ENCODE measurements around the gene RALA.
A peak's percentile ranks its signal among the peaks of the same experiment; 100 is the strongest.
"Not testable (repeated sequence)": the region's sequence is repeated elsewhere in the genome, so short reads cannot be mapped to it uniquely, and the experiment has no call there.

RALA gene

GRCh38 chr7:39732837-39733804 lies 109.7 kb downstream of the RALA start:
- peaks cover 2% of the 10 kb centered on the region for H3K27me3 Mint-ChIP-seq
- H3K36me3 Mint-ChIP-seq (ENCODE audit: low read depth) = peaks cover 15% of the 10 kb centered on the region
- peak; percentile 99 for DNase-seq
- peaks cover 51% of the 10 kb centered on the region for H3K4me1 Mint-ChIP-seq
- no peaks in the 10 kb centered on the region for H3K9me3 Mint-ChIP-seq
- peak overlapping the region; percentile 92 for H3K27ac Mint-ChIP-seq
- ATAC-seq = peak; percentile 91
- H3K4me3 Mint-ChIP-seq = peak overlapping the region; percentile 90

GRCh38 chr7:39733881-39734632 lies 110.7 kb downstream of the RALA start:
- Mint-ChIP-seq H3K9me3 (no peaks in the 10 kb centered on the region), H3K27ac (peak overlapping the region; percentile 92), H3K36me3 (ENCODE audit: low read depth) (peaks cover 15% of the 10 kb centered on the region), H3K27me3 (peaks cover 2% of the 10 kb centered on the region), H3K4me3 (peak overlapping the region; percentile 90), H3K4me1 (peaks cover 53% of the 10 kb centered on the region)
- peak; percentile 28 for DNase-seq
- no peak for ATAC-seq

- Mint-ChIP-seq H3K4me1 (peaks cover 56% of the 10 kb centered on the region), H3K36me3 (ENCODE audit: low read depth) (peaks cover 15% of the 10 kb centered on the region), H3K4me3 (peak overlapping the region; percentile 90), H3K27me3 (peaks cover 2% of the 10 kb centered on the region), H3K27ac (peak overlapping the region; percentile 92), H3K9me3 (no peaks in the 10 kb centered on the region)
- ATAC-seq (no peak), DNase-seq (no peak)
Observed at GRCh38 chr7:39734633-39735004, 111.2 kb downstream of the RALA start.

- Mint-ChIP-seq H3K27ac (peak overlapping the region; percentile 52), H3K36me3 (ENCODE audit: low read depth) (peaks cover 15% of the 10 kb centered on the region), H3K27me3 (peaks cover 2% of the 10 kb centered on the region), H3K4me1 (peaks cover 62% of the 10 kb centered on the region), H3K4me3 (peak overlapping the region; percentile 48), H3K9me3 (no peaks in the 10 kb centered on the region)
- DNase-seq (peak; percentile 37), ATAC-seq (peak; percentile 33)
Observed at GRCh38 chr7:39735903-39736302, 112.5 kb downstream of the RALA start.

DNA sequence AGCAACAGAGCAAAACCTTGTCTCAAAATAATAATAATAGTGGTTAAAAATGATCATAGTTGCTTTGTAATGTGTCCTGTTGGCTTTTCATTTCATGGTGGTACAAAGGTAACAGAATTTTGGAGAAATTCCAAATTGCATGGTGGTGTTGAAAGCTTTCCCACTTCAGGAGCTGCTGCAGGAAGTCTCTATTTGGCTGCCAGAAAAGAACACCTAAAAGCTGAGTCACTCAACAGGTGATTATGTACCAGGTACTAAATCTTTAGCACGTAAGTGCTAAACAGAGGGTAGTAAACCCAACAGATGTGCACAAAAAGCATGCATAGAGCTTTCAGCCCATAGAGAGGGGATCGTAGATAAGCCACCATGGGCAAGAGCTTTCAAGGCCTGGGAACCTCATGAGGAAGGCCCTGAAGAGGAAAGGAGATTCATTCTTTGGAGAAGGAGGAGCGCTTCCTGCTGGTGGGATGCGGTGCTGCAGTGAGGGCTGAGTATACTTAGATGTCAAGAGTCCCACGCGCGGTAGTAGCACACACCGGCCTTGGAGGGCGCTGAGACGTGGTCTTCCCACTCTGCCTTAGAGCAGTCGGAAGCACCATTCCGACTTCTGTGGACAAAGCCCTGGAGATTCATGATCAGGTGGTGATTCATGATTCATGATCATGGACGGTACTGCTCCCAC lies 118.7 kb downstream of the RALA start:
- ATAC-seq = peak; percentile 60
- peaks cover 29% of the 10 kb centered on the region for H3K4me1 Mint-ChIP-seq
- H3K4me3 Mint-ChIP-seq = no peak overlapping the region

GRCh38 chr7:39744620-39745019 lies 121.2 kb downstream of the RALA start:
- DNase-seq (no peak), ATAC-seq (no peak)
- Mint-ChIP-seq H3K4me3 (no peak overlapping the region), H3K9me3 (no peaks in the 10 kb centered on the region), H3K36me3 (ENCODE audit: low read depth) (no peaks in the 10 kb centered on the region), H3K27ac (no peak overlapping the region), H3K4me1 (peaks cover 23% of the 10 kb centered on the region), H3K27me3 (no peaks in the 10 kb centered on the region)

More for the DNA sequence above, 118.7 kb downstream of the RALA start:
- no peaks in the 10 kb centered on the region for H3K9me3 Mint-ChIP-seq
- peak; percentile 66 for DNase-seq
- no peak overlapping the region for H3K27ac Mint-ChIP-seq
- peaks cover 6% of the 10 kb centered on the region for H3K36me3 Mint-ChIP-seq (ENCODE audit: low read depth)
- H3K27me3 Mint-ChIP-seq = no peaks in the 10 kb centered on the region

- ATAC-seq (no peak), DNase-seq (no peak)
- Mint-ChIP-seq H3K9me3 (no peaks in the 10 kb centered on the region), H3K4me3 (no peak overlapping the region), H3K36me3 (ENCODE audit: low read depth) (no peaks in the 10 kb centered on the region), H3K27ac (no peak overlapping the region), H3K27me3 (no peaks in the 10 kb centered on the region), H3K4me1 (peaks cover 21% of the 10 kb centered on the region)
Observed at GRCh38 chr7:39745320-39745719, 121.9 kb downstream of the RALA start.

GRCh38 chr7:39746103-39746819 lies 122.9 kb downstream of the RALA start:
- H3K27me3 Mint-ChIP-seq = no peaks in the 10 kb centered on the region
- H3K4me1 Mint-ChIP-seq = peaks cover 17% of the 10 kb centered on the region
- no peaks in the 10 kb centered on the region for H3K36me3 Mint-ChIP-seq (ENCODE audit: low read depth)
- H3K9me3 Mint-ChIP-seq = no peaks in the 10 kb centered on the region
- H3K27ac Mint-ChIP-seq = no peak overlapping the region
- H3K4me3 Mint-ChIP-seq = no peak overlapping the region
- DNase-seq (peak; percentile 63), ATAC-seq (no peak)

- Mint-ChIP-seq H3K36me3 (ENCODE audit: low read depth) (peaks cover 8% of the 10 kb centered on the region), H3K4me1 (peaks cover 17% of the 10 kb centered on the region), H3K27me3 (no peaks in the 10 kb centered on the region), H3K27ac (no peak overlapping the region), H3K9me3 (peaks cover 4% of the 10 kb centered on the region), H3K4me3 (no peak overlapping the region)
- DNase-seq (no peak), ATAC-seq (no peak)
Observed at GRCh38 chr7:39749177-39749576, 125.8 kb downstream of the RALA start.

DNA sequence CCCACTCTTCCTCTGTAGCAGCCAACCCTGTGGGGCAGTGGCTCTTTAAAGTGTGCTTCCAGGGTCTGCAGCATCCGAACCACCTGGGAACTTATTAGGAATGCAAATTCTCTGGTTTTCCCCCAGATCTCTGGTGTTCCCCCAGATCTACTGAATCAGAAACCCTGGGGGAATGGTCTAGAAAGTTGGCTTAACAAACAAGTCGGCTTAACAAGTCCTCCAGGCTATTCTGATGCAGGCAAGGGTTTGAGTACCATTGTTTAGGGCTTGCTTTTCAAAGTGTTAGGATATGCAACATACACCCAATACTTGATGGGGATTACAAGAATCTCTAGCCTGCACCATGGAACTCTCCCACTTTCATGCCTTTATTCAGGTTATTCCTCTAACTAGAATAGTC lies 126.3 kb downstream of the RALA start:
- peaks cover 4% of the 10 kb centered on the region for H3K9me3 Mint-ChIP-seq
- no peak overlapping the region for H3K27ac Mint-ChIP-seq
- no peak overlapping the region for H3K4me3 Mint-ChIP-seq
- no peak for DNase-seq
- peaks cover 21% of the 10 kb centered on the region for H3K4me1 Mint-ChIP-seq
- peaks cover 8% of the 10 kb centered on the region for H3K36me3 Mint-ChIP-seq (ENCODE audit: low read depth)
- no peaks in the 10 kb centered on the region for H3K27me3 Mint-ChIP-seq
- ATAC-seq = no peak

DNA sequence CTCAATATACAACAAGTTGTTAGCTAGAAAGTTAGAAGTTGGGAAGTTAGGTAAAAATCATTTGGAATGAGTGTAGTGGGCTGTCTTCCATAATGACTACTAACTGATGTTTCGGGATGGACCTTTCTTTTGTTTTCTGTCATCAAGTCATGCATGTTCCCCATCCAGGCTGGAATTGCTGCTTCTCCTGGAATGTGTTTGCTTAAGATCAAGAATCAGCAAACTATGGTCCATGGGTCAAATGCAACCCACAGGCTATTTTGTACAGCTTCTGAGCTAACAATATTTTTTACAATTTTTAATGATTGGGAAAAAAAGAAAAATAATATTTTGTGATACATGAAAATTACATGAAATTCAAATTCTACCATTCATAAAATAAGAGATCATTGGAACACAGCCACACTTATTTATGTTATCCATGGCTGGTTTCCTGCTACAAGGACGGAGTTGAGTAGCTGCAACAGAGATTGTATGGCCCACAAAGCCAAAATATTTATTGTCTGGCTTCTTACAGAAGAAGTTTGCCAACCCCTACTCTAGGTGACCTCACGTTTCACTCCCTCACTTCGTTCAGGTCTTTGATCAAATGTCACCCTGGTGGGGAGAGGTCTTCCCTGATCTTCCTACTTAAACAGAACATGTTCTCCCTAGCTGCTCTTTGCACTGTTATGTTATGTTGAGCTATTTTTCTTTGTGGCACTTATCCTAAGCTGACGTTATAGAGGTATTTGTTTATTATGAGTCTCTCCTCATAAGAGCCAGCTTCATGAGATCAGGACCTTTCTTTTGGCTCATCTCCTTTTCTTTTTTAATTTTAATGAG lies 127.1 kb downstream of the RALA start:
- no peak overlapping the region for H3K27ac Mint-ChIP-seq
- ATAC-seq = no peak
- peaks cover 8% of the 10 kb centered on the region for H3K36me3 Mint-ChIP-seq (ENCODE audit: low read depth)
- no peak overlapping the region for H3K4me3 Mint-ChIP-seq
- no peaks in the 10 kb centered on the region for H3K27me3 Mint-ChIP-seq
- H3K9me3 Mint-ChIP-seq = peaks cover 4% of the 10 kb centered on the region
- peaks cover 25% of the 10 kb centered on the region for H3K4me1 Mint-ChIP-seq
- DNase-seq = no peak

DNA sequence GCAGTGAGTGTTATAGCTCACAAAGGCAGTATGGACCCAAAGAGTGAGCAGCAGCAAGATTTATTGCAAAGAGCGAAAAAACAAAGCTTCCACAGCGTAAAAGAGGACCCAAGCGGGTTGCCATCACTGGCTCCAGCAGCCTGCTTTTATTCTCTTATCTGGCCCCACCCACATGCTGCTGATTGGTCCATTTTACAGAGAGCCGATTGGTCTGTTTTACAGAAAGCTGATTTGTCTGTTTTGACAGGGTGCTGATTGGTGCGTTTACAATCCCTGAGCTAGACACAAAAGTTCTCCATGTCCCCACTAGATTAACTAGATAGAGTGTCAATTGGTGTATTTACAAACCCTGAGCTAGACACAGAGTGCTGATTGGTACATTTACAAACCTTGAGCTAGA lies 129.9 kb downstream of the RALA start:
- not testable (repeated sequence) for H3K36me3 Mint-ChIP-seq (ENCODE audit: low read depth); H3K27ac Mint-ChIP-seq; H3K4me3 Mint-ChIP-seq; ATAC-seq; H3K9me3 Mint-ChIP-seq; H3K27me3 Mint-ChIP-seq; DNase-seq
- H3K4me1 Mint-ChIP-seq = peaks cover 18% of the 10 kb centered on the region

DNA sequence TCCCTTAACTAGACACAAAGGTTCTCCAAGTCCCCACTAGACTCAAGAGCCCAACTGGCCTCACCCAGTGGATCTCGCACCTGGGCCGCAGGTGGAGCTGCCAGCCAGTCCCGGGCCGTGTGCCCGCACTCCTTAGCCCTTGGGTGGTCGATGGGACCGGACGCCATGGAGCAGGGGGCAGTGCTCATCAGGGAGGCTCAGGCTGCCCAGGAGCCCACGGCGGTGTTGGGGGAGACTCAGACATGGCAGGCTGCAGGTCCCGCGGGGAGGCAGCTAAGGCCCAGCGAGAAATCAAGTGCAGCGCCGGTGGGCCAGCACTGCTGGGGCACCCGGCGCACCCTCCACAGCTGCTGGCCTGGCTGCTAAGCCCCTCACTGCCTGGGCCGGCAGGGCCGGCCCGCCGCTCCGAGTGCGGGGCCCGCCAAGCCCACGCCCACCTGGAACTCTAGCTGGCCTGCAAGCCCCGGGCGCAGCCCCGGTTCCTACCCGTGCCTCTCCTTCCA lies 130.5 kb downstream of the RALA start:
- no peak for ATAC-seq
- Mint-ChIP-seq H3K36me3 (ENCODE audit: low read depth) (peaks cover 8% of the 10 kb centered on the region), H3K4me1 (peaks cover 17% of the 10 kb centered on the region), H3K27ac (no peak overlapping the region), H3K9me3 (peaks cover 4% of the 10 kb centered on the region), H3K4me3 (no peak overlapping the region), H3K27me3 (no peaks in the 10 kb centered on the region)
- DNase-seq = no peak

Data from activated naive CD8-positive, alpha-beta T cell treated with anti-CD3 and anti-CD28 coated beads, Interleukin-2, amount 50 U/mL, for 24 hours (primary cell).